ENCODE measurements around the gene ASS1. TPM values are rescaled to one million over a fixed set of nuclear protein-coding genes. Genes with fewer than 3 reads are reported as not detected.

Gene ASS1
- total RNA-seq, 1 donor from 2014 or later, result 45.6 TPM

- Histone ChIP-seq H3K36me3 (ENCODE audit: control insufficient read depth, insufficient read depth, low read length) (no peaks in the 10 kb centered on the region), H3K27me3 (ENCODE audit: control insufficient read depth, insufficient read depth, low read length) (peaks cover 12% of the 10 kb centered on the region), H3K4me3 (ENCODE audit: low read depth, low read length) (no peak overlapping the region)
- no peak for DNase-seq (ENCODE audit: low read depth)
- TF ChIP-seq, protein P1, sequence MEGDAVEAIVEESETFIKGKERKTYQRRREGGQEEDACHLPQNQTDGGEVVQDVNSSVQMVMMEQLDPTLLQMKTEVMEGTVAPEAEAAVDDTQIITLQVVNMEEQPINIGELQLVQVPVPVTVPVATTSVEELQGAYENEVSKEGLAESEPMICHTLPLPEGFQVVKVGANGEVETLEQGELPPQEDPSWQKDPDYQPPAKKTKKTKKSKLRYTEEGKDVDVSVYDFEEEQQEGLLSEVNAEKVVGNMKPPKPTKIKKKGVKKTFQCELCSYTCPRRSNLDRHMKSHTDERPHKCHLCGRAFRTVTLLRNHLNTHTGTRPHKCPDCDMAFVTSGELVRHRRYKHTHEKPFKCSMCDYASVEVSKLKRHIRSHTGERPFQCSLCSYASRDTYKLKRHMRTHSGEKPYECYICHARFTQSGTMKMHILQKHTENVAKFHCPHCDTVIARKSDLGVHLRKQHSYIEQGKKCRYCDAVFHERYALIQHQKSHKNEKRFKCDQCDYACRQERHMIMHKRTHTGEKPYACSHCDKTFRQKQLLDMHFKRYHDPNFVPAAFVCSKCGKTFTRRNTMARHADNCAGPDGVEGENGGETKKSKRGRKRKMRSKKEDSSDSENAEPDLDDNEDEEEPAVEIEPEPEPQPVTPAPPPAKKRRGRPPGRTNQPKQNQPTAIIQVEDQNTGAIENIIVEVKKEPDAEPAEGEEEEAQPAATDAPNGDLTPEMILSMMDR (IDR thresholded peaks at IDR 0.05; ENCODE audit: insufficient read depth, low read length, poor library complexity, severe bottlenecking), result no peak
Observed at GRCh38 chr9:130454812-130455325, 10.1 kb downstream of the ASS1 start.

DNA sequence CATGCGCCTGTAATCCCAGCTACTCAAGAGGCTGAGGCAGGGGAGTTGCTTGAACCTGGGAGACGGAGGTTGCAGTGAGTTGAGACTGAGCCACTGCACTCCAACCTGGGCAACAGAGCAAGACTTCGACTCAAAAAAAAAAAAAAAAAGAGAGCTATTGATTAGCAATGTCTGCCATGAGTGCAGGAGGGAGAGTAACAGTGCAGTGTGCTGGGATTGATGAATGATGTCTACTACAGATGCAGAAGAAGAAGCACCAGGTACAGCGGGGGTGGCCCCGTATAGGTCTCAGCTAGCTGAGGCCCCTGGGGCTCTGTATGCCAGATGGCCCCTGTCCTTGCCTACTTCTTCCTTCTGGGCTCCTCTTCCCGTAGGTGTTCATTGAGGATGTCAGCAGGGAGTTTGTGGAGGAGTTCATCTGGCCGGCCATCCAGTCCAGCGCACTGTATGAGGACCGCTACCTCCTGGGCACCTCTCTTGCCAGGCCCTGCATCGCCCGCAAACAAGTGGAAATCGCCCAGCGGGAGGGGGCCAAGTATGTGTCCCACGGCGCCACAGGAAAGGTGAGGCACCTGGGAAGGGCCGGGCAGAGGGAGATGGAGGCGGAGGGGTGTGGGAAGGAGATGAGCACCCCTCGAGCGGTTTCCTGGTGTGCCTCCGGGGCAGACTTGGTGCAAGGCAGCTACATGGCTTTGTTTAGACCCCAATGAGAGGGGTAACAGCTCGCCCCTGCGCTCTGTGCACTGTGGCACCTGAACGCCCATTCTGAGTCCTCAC, 13.5 kb downstream of the ASS1 start:
- DNase-seq (ENCODE audit: low read depth), result no peak
- Histone ChIP-seq H3K36me3 (ENCODE audit: control insufficient read depth, insufficient read depth, low read length) (no peaks in the 10 kb centered on the region), H3K4me3 (ENCODE audit: low read depth, low read length) (no peak overlapping the region), H3K27me3 (ENCODE audit: control insufficient read depth, insufficient read depth, low read length) (peaks cover 20% of the 10 kb centered on the region)
- TF ChIP-seq, protein P1 (IDR thresholded peaks at IDR 0.05; ENCODE audit: insufficient read depth, low read length, poor library complexity, severe bottlenecking), result no peak

DNA sequence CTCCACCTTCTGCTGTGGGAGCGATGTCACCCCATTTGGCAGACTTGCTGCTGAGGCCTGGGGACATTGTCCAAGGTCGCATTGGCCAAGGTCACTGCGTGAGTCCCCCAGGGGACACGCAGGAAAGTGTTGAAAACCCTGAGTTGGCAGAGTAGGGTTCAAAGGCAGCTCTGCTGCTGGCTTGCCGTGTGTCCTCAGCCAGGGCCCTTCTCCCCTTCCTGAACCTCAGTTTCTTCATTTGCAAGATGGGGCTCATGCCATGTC, 14.0 kb downstream of the ASS1 start:
- peaks cover 24% of the 10 kb centered on the region for H3K27me3 ChIP-seq (ENCODE audit: control insufficient read depth, insufficient read depth, low read length)
- TF ChIP-seq, protein P1 (IDR thresholded peaks at IDR 0.05; ENCODE audit: insufficient read depth, low read length, poor library complexity, severe bottlenecking), result no peak

DNA sequence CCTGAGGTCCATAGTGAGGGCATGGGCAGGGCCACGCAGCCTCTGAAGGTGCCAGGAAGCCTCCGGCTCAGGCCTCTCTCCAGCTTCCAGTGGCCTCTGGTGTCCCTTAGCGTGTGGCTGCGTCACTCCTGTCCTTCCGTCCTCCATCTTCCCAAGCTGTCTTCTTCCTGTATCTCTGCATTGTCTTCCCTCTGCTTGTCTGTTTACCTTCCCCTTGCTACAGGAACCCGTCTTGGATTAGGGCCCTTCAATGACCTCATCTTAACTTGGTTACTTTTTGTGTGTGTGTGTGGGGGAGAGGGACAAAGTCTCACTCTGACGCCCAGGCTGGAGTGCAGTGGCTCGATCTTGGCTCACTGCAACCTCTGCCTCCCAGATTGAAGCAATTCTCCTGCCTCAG, 14.4 kb downstream of the ASS1 start:
- DNase-seq (ENCODE audit: low read depth), result no peak
- H3K36me3 ChIP-seq (ENCODE audit: control insufficient read depth, insufficient read depth, low read length), result no peaks in the 10 kb centered on the region
- TF ChIP-seq, protein P1 (IDR thresholded peaks at IDR 0.05; ENCODE audit: insufficient read depth, low read length, poor library complexity, severe bottlenecking), result no peak
- H3K4me3 ChIP-seq (ENCODE audit: low read depth, low read length), result no peak overlapping the region
- peaks cover 25% of the 10 kb centered on the region for H3K27me3 ChIP-seq (ENCODE audit: control insufficient read depth, insufficient read depth, low read length)

More for the DNA sequence above, 14.0 kb downstream of the ASS1 start:
- Histone ChIP-seq H3K36me3 (ENCODE audit: control insufficient read depth, insufficient read depth, low read length) (no peaks in the 10 kb centered on the region), H3K4me3 (ENCODE audit: low read depth, low read length) (no peak overlapping the region)
- no peak for DNase-seq (ENCODE audit: low read depth)

DNA sequence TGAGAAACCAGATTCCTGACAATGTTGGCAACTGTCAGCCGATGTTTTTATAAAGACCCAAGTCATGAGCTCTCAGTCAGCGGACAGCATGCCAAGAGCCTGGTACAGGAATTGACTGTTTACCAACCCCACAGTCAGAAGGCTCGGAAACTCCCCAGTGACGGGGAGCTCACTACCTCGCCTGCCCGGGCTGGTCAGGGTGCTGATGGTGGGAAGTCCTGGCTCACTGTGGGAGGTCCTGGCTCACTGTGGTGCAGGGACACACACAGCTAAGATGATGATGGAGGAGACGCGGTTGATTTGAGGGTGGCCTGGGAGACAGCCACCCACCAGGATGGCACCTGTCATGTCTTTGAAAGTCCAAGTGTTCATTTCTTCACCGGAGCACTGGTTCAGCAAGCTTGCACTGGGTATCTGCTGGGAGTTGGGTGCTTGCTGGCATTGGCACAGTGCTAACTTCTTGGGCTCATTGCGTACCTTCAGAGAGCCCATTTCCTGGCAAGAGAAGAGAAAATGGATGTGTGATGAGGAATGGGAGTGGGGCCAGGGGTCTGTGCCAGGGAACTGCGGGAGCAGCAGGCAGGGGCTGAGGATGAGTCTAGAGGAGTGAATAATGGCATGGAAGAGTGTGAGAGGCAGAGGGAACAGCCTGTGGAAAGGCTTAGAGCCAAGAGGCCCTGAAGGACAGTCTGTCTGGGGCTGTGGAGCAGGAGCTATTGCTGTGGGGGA, 15.3 kb downstream of the ASS1 start:
- no peak for DNase-seq (ENCODE audit: low read depth)
- TF ChIP-seq, protein P1 (IDR thresholded peaks at IDR 0.05; ENCODE audit: insufficient read depth, low read length, poor library complexity, severe bottlenecking), result no peak
- no peaks in the 10 kb centered on the region for H3K36me3 ChIP-seq (ENCODE audit: control insufficient read depth, insufficient read depth, low read length)
- H3K4me3 ChIP-seq (ENCODE audit: low read depth, low read length), result no peak overlapping the region
- H3K27me3 ChIP-seq (ENCODE audit: control insufficient read depth, insufficient read depth, low read length), result peaks cover 25% of the 10 kb centered on the region

Data from kidney epithelial cell (primary cell).